Kidney epithelial cell (primary cell): ENCODE measurements around the gene NKAP. TPM values are rescaled to one million over a fixed set of nuclear protein-coding genes. Genes with fewer than 3 reads are reported as not detected.
"Not testable (repeated sequence)": the region's sequence is repeated elsewhere in the genome, so short reads cannot be mapped to it uniquely, and the experiment has no call there.

Experiments used
- DNase-seq: peaks from one replicate; pipeline ENCODE4 v3.0.0-alpha.2; 2010; ENCODE audit warnings: low read depth
- H3K27me3 ChIP-seq: 2 replicates; pipeline ENCODE4 v1.6.0; 2011; ENCODE audit warnings: low read length; ENCODE audit not compliant: control insufficient read depth, insufficient read depth
- H3K36me3 ChIP-seq: 2 replicates; pipeline ENCODE4 v1.5.1; 2011; ENCODE audit warnings: low read length; ENCODE audit not compliant: control insufficient read depth, insufficient read depth
- H3K4me3 ChIP-seq: 2 replicates; pipeline ENCODE4 v1.5.1; 2011; ENCODE audit warnings: low read depth, mild to moderate bottlenecking, control low read depth, low read length
- CTCF ChIP-seq: IDR thresholded peaks from 2 replicates; pipeline ENCODE4 v1.5.1; 2011; ENCODE audit warnings: mild to moderate bottlenecking, moderate library complexity, low read length, control low read depth, inconsistent platforms; ENCODE audit not compliant: insufficient read depth, poor library complexity, severe bottlenecking
- total RNA-seq: library from RNA; depleted of rRNA; stranded (reverse); fragments of >200 nt; gene quantifications from 2 replicates; pipeline ENCODE4 v1.2.3, GENCODE V29; 2015

The NKAP gene
- total RNA-seq, 1 donor from 2014 or later = 4.9 TPM

- Histone ChIP-seq H3K4me3 (peak overlapping the region; percentile 79), H3K27me3 (no peaks in the 10 kb centered on the region), H3K36me3 (no peaks in the 10 kb centered on the region)
- no peak for DNase-seq
- TF ChIP-seq CTCF = no peak
Observed at GRCh38 chrX:119942831-119943184, 743 bp downstream of the NKAP start.

DNA sequence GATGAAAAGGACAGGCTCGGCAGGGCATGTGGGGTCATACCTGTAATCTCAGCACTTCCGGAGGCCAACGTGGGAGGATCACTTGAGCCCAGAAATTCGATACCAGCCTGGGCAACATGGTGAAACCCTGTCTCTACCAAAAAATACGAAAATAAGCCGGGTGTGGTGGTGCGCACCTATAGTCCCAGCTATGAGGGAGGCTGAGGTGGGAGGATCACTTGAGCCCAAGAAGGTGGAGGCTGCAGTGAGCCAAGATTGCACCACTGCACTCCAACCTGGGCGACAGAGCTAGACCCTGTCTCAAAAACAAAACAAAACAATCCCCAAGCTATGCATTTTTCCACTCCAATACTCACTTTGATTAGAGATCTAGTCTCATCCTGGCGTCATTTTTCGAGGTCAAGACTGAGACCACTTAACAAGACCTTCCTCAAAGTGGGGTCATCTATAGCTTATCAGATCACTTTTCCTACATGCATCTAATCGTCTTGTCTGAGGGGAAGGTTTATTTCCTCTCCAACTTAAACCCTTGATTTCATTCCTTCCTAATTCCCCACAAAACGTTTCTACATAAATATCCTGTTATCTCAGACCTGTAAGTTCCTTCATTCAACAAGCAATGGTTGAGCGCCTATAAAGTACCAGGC is 1.3 kb downstream of the NKAP start:
- TF ChIP-seq CTCF = no peak
- Histone ChIP-seq H3K36me3 (no peaks in the 10 kb centered on the region), H3K4me3 (peak overlapping the region; percentile 79), H3K27me3 (no peaks in the 10 kb centered on the region)
- no peak for DNase-seq

- DNase-seq = no peak
- TF ChIP-seq CTCF = no peak
- Histone ChIP-seq H3K27me3 (no peaks in the 10 kb centered on the region), H3K36me3 (no peaks in the 10 kb centered on the region), H3K4me3 (no peak overlapping the region)
Observed at GRCh38 chrX:119941336-119941735, 2.2 kb downstream of the NKAP start.

DNA sequence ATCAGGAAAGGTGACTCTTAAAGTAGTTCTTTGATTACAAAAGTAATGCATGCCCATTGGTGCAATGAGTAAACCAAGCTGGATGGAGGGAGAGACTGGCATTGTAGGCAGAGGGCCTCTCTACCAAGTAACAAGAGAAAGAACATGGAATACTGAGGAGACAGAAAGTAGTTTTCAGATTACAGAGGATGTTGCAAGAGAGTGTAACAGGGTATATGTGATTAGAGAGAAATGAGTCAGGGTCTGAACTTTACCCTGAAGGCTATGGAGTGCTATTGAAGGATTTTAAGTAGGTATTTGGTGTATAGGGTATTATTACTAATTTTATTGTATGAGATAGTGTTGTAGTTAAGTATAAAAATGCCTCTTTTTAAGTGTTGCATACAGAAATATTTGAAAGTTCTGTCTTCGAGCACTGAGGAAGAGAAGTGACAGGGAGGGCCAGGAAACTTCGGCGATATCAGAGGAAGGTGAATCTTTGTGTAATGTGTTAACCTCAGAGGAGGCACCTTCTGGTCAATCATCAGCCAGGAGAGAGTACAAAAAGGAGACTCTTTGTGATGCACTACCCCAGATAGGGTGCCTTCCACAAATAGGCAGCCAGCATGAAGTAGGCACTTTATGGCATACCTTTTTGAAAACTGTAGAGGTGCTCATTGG is 8.2 kb downstream of the NKAP start:
- no peaks in the 10 kb centered on the region for H3K36me3 ChIP-seq
- H3K27me3 ChIP-seq = no peaks in the 10 kb centered on the region
- no peak for TF ChIP-seq CTCF
- DNase-seq = no peak
- no peak overlapping the region for H3K4me3 ChIP-seq

DNA sequence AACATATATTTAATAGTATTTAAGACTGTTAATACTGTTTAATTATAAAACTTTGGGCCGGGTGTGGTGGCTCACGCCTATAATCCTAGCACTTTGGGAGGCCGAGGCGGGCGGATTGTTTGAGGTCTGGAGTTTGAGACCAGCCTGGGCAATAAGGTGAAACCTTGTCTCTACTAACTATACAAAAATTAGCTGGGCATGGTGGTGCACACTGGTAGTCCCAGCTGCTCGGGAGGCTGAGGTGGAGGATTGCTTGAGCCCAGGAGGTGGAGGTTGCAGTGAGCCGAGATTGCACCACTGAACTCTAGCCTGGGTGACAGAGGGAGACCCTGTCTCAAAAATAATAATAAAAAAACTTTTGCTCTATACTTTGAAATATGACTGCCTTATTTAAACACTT is 21.2 kb downstream of the NKAP start:
- DNase-seq, H3K27me3 ChIP-seq, H3K4me3 ChIP-seq, H3K36me3 ChIP-seq: not testable (repeated sequence)

GRCh38 chrX:119919835-119920585 is 23.5 kb downstream of the NKAP start:
- no peak for TF ChIP-seq CTCF
- H3K4me3 ChIP-seq = no peak overlapping the region
- no peaks in the 10 kb centered on the region for H3K36me3 ChIP-seq
- H3K27me3 ChIP-seq = no peaks in the 10 kb centered on the region
- DNase-seq = no peak
